HL-60 (cell line): Measurements from ENCODE around the gene HPCAL1.

ENCODE experiments used
- DNase-seq, 2 experiments: peaks; one replicate each; pipeline ENCODE4 v3.0.0-alpha.2; 2010 to 2020; ENCODE audit warnings: low read depth in 1 of 2, low spot score in 1 of 2
- H3K27ac ChIP-seq: fragments of 250-450 bp; sonication (Bioruptor Pico); replicated peaks from 2 replicates; pipeline ENCODE4 v1.5.1; 2020; ENCODE audit warnings: mild to moderate bottlenecking, moderate library complexity
- H3K27me3 ChIP-seq: fragments of 250-450 bp; sonication (Bioruptor Pico); 2 replicates; pipeline ENCODE4 v1.5.1; 2021; ENCODE audit warnings: mild to moderate bottlenecking, moderate library complexity; ENCODE audit not compliant: insufficient read depth, poor library complexity, severe bottlenecking
- H3K4me3 ChIP-seq: replicated peaks from 2 replicates; pipeline ENCODE4 v1.5.1; 2011; ENCODE audit warnings: mild to moderate bottlenecking, control low read depth, low read length; ENCODE audit not compliant: insufficient read depth
- GABPA ChIP-seq: IDR thresholded peaks from 2 replicates; pipeline ENCODE4 v1.6.1; 2012; ENCODE audit warnings: low read depth
- POLR2AphosphoS5 ChIP-seq: IDR thresholded peaks from 2 replicates; pipeline ENCODE4 v1.6.1; 2012; ENCODE audit warnings: low read depth
- SPI1 ChIP-seq: IDR thresholded peaks from 2 replicates; pipeline ENCODE4 v1.6.1; 2012; ENCODE audit warnings: low read depth, mild to moderate bottlenecking, borderline replicate concordance
- long read RNA-seq: library from polyadenylated mRNA; unstranded; transcript quantifications from one replicate; pipeline ENCODE4 v2.0.0, GENCODE V29; 2020
- TF ChIP-seq, protein P1 (sequence below): IDR thresholded peaks from one replicate; pipeline ENCODE4 v1.5.1; 2011; ENCODE audit warnings: low read length, control low read depth, inconsistent platforms; ENCODE audit not compliant: insufficient read depth
- TF ChIP-seq, protein P2 (sequence below): IDR thresholded peaks from 2 replicates; pipeline ENCODE4 v1.6.1; 2012; ENCODE audit warnings: low read depth; ENCODE audit not compliant: insufficient replicate concordance

The HPCAL1 gene
- long read RNA-seq, transcript HPCAL1-201 (5 exons, 1,751 nt): major isoform, 323 of 379 reads
- long read RNA-seq, partial matches to known transcripts: 6 of 379 reads
- long read RNA-seq, other reads (novel, unspliced or antisense): 49 of 379 reads

- H3K4me3 ChIP-seq: peak within 1 kb of the TSS; percentile 91
- DNase-seq: peak; percentile 85 to 86
- TF ChIP-seq SPI1 (peak; percentile 45; the same call in 1 of the 2 replicates), POLR2AphosphoS5 (no peak), GABPA (no peak)
- TF ChIP-seq, protein P1, sequence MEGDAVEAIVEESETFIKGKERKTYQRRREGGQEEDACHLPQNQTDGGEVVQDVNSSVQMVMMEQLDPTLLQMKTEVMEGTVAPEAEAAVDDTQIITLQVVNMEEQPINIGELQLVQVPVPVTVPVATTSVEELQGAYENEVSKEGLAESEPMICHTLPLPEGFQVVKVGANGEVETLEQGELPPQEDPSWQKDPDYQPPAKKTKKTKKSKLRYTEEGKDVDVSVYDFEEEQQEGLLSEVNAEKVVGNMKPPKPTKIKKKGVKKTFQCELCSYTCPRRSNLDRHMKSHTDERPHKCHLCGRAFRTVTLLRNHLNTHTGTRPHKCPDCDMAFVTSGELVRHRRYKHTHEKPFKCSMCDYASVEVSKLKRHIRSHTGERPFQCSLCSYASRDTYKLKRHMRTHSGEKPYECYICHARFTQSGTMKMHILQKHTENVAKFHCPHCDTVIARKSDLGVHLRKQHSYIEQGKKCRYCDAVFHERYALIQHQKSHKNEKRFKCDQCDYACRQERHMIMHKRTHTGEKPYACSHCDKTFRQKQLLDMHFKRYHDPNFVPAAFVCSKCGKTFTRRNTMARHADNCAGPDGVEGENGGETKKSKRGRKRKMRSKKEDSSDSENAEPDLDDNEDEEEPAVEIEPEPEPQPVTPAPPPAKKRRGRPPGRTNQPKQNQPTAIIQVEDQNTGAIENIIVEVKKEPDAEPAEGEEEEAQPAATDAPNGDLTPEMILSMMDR: peak; percentile 8
- TF ChIP-seq, protein P2, sequence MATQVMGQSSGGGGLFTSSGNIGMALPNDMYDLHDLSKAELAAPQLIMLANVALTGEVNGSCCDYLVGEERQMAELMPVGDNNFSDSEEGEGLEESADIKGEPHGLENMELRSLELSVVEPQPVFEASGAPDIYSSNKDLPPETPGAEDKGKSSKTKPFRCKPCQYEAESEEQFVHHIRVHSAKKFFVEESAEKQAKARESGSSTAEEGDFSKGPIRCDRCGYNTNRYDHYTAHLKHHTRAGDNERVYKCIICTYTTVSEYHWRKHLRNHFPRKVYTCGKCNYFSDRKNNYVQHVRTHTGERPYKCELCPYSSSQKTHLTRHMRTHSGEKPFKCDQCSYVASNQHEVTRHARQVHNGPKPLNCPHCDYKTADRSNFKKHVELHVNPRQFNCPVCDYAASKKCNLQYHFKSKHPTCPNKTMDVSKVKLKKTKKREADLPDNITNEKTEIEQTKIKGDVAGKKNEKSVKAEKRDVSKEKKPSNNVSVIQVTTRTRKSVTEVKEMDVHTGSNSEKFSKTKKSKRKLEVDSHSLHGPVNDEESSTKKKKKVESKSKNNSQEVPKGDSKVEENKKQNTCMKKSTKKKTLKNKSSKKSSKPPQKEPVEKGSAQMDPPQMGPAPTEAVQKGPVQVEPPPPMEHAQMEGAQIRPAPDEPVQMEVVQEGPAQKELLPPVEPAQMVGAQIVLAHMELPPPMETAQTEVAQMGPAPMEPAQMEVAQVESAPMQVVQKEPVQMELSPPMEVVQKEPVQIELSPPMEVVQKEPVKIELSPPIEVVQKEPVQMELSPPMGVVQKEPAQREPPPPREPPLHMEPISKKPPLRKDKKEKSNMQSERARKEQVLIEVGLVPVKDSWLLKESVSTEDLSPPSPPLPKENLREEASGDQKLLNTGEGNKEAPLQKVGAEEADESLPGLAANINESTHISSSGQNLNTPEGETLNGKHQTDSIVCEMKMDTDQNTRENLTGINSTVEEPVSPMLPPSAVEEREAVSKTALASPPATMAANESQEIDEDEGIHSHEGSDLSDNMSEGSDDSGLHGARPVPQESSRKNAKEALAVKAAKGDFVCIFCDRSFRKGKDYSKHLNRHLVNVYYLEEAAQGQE: no peak
- H3K27me3 ChIP-seq: no peaks in the 10 kb centered on the region
- H3K27ac ChIP-seq: peak within 1 kb of the TSS; percentile 71
Measured at GRCh38 chr2:10302479-10303180, at the start of gene HPCAL1. HPCAL1 (plus strand) TSS chr2:10302904; CDS start chr2:10419758, 116,854 bp downstream.

DNA sequence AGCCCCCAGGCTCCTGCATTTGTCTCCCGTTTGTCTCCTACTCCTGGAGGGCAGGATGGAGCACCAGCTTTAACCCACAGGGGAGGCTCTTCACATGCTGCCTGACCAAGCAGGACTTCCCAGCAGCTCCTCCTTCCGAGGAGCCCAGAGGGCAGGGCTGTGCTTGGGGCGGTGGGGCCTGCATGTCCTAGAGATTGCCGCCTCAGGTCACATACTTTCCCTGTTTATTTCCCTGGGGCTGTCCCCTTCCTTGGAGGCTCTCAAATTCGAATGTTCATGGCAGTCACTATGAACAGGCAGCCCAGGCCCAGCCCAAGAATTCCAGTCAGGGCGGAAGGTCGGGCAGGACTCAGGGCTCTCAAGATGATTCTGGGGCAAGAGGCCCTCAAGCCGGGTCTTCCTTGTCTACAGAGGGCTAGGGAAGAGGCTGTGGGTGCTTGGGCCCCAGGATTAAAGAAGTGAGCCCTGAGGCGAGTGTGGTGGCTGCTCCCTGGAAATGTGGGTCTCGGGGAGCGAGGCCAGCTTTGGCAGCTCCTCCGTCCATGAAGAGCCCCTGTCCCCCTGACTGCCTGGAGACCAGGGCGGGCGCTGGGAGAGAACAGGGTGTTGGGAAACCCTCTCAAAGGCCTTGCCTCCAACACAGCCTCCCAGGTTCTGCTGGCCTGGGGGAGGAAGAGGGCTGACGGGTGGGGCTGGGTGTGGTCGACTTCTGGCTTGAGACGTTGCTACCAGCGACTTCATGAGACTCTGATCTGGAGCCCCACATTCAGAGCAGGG is 48.9 kb upstream of the HPCAL1 start:
- no peaks in the 10 kb centered on the region for H3K27me3 ChIP-seq
- DNase-seq: no peak
- no peak overlapping the region for H3K4me3 ChIP-seq
- H3K27ac ChIP-seq: no peak overlapping the region
- TF ChIP-seq GABPA: no peak
- TF ChIP-seq, protein P2: no peak
- TF ChIP-seq POLR2AphosphoS5: no peak
- TF ChIP-seq, protein P1: no peak
- TF ChIP-seq SPI1: no peak

GRCh38 chr2:10254373-10255188 is 48.1 kb upstream of the HPCAL1 start:
- no peak for DNase-seq

More at GRCh38 chr2:10254373-10255188, 48.1 kb upstream of the HPCAL1 start:
- TF ChIP-seq SPI1 (no peak), POLR2AphosphoS5 (no peak), GABPA (no peak)
- TF ChIP-seq, protein P2: no peak
- TF ChIP-seq, protein P1: no peak
- Histone ChIP-seq H3K4me3 (no peak overlapping the region), H3K27me3 (no peaks in the 10 kb centered on the region), H3K27ac (no peak overlapping the region)
